BE2C (cell line): ENCODE results near the gene RALGDS.

Experiments used
- DNase-seq: peaks from one replicate; pipeline ENCODE4 v3.0.0-alpha.2; 2020
- H3K27me3 ChIP-seq: fragments of 250-450 bp; sonication (Bioruptor Pico); 2 replicates; pipeline ENCODE4 v1.5.1; 2020; ENCODE audit warnings: mild to moderate bottlenecking
- H3K36me3 ChIP-seq: fragments of 250-450 bp; sonication (Bioruptor Pico); 2 replicates; pipeline ENCODE4 v1.5.1; 2020; ENCODE audit warnings: mild to moderate bottlenecking
- H3K4me1 ChIP-seq: fragments of 250-450 bp; sonication (Bioruptor Pico); 2 replicates; pipeline ENCODE4 v1.5.1; 2020
- H3K4me3 ChIP-seq: 2 replicates; pipeline ENCODE4 v1.5.1; 2011; ENCODE audit warnings: low read depth, low read length
- H3K9me3 ChIP-seq: fragments of 250-450 bp; sonication (Bioruptor Pico); 2 replicates; pipeline ENCODE4 v1.5.1; 2020
- TF ChIP-seq, protein P1 (sequence below): IDR thresholded peaks from 2 replicates; pipeline ENCODE4 v1.5.1; 2012; ENCODE audit warnings: mild to moderate bottlenecking, low read depth, low read length

The RALGDS gene

DNA sequence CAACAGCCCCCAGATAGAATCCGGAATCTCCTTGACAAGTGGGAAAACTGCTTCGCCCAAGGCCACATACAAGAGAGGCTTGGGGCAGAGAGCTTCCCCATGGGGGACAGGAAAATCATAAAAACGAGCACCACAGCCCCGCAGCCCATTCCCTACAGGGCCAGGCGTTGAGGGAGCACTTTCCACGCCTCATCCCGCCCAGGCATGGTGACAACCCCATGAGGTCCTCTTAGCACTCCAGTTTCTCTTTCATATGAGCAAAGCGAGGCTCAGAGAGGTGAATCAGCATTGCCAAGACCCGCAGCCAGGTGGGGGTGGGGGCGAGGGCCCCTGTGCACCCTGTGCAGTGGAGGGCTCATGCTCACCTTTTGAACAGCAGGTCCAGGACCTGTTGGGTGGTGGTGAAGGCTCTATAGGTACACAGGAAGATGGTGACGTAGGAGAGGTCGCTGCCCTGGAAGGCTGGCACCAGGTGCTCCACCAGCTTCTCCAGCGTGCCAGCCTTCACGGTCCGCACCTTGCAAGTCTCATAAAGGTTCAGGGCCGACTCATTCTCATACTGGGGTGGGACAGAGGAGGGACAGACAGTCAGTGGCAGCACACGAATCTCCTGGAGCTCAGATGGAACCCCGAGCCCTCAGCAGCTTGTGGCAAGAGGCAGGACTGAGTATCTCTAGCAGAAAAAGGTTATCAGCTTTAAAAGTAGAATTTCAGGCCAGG, 10.9 kb downstream of the RALGDS start:
- H3K4me1 ChIP-seq, result peaks cover 23% of the 10 kb centered on the region
- H3K9me3 ChIP-seq, result no peaks in the 10 kb centered on the region
- no peak overlapping the region for H3K4me3 ChIP-seq
- no peaks in the 10 kb centered on the region for H3K27me3 ChIP-seq
- TF ChIP-seq, protein P1, sequence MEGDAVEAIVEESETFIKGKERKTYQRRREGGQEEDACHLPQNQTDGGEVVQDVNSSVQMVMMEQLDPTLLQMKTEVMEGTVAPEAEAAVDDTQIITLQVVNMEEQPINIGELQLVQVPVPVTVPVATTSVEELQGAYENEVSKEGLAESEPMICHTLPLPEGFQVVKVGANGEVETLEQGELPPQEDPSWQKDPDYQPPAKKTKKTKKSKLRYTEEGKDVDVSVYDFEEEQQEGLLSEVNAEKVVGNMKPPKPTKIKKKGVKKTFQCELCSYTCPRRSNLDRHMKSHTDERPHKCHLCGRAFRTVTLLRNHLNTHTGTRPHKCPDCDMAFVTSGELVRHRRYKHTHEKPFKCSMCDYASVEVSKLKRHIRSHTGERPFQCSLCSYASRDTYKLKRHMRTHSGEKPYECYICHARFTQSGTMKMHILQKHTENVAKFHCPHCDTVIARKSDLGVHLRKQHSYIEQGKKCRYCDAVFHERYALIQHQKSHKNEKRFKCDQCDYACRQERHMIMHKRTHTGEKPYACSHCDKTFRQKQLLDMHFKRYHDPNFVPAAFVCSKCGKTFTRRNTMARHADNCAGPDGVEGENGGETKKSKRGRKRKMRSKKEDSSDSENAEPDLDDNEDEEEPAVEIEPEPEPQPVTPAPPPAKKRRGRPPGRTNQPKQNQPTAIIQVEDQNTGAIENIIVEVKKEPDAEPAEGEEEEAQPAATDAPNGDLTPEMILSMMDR, result no peak
- DNase-seq, result peak; percentile 4
- peaks cover 87% of the 10 kb centered on the region for H3K36me3 ChIP-seq

DNA sequence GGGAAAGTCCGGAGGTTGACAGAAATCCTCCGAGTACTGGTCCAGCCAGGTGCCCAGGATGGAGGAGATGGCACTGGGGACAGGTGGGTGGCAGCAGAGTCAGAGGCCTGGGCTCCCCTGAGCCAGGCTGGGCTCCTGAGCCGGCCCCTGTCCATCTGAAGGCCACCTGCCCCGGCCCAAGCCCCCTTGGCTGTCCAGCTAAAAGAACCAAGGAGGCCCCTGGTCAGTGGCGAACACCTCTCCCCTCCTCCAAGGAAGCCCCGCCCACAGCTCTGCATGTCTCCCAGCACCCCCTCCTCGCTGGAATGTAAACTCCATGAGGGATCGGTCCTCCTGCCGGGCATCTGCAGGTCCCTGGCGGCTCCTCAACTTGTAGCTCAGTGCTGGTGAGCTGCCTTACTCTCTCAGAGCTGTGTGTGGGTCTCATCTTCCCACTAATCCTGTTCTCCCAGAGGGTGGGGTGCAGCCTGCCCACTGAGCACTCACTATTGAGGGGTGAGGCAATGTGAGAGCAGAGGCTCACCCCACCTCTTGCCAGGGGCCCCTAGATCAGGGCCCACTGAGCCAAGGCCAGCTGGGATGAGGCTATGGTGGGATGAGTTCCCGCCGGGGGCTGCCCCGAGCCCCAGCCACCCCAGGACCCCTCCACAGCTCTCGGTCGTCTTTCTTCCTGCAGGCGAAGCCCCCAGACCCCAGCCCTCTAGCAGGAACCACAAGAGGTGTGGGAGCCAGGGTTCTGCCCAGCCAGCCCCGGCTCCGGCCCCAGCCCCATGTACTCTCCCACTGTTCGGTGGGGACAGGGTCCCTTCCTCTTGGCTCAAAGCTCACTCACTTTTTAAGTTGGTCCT, 12.0 kb downstream of the RALGDS start:
- peak; percentile 13 for DNase-seq
- H3K9me3 ChIP-seq, result no peaks in the 10 kb centered on the region
- TF ChIP-seq, protein P1, result no peak
- H3K4me1 ChIP-seq, result peaks cover 14% of the 10 kb centered on the region
- H3K27me3 ChIP-seq, result no peaks in the 10 kb centered on the region
- H3K36me3 ChIP-seq, result peaks cover 96% of the 10 kb centered on the region
- no peak overlapping the region for H3K4me3 ChIP-seq

DNA sequence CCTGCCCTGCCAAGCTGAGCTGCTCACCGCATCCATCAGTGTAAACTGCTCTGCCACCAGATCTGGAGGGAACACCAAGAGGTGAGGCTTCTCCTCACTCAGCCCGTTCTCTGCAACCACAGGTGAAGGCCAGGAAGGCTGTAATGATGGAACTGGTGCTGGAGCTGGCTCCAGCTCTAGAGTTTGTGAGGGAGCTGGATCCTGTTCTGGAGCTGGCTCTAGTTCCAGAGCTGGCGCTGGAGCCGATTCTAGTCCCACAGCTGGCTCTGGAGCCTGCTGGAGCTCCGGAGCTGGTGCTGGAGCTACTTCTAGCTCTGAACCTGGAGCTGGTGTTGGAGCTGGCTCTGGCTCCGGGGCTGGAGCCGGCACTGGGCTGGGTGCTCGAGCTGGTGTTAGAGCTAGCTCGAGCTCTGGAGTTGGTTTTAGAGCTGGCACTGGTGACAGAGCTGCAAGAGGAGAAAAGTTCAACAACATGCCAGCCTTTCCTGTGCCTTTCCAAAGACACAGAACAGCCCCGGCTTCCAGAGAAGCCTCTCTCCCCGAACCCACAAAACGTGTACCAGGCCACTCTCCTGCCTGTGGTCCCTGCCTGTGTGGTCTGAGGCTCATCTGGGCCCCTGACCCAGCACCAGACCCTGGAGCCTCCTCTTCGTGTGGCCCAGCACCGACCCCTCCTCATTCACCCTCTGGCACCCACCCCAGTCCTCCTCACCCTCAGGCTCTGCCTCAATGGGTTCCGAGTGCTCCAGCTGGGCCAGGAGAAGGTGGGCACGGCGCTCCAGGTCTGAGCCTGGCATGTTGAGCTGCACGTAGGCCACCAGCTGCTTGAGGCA, 12.9 kb downstream of the RALGDS start:
- H3K27me3 ChIP-seq, result no peaks in the 10 kb centered on the region
- H3K36me3 ChIP-seq, result peaks cover 96% of the 10 kb centered on the region
- TF ChIP-seq, protein P1, result no peak
- peaks cover 6% of the 10 kb centered on the region for H3K4me1 ChIP-seq
- H3K4me3 ChIP-seq, result no peak overlapping the region
- DNase-seq, result no peak
- no peaks in the 10 kb centered on the region for H3K9me3 ChIP-seq

DNA sequence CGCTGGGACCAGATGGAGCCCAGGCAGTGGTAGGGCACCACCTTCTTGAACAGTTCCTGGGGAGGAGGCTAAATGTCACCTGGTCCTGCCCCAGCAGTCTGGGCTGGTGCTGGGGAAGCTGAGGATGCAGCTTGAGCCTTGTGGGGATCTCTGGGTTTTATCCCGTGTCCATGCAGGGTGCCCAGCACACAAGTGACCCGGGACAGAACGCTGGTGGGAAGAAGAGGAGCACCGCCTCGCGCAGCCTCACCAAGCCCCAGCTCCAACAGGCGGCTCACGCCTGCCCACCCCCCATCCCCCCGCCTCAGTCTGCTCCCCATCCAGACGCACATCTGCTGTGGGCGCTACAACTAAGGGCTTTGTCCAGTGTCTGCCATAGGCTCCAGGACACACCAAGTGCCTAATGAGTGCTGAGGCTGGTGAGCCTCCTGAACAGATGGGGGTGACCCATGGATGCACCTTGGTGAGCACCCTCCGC, 13.8 kb downstream of the RALGDS start:
- H3K36me3 ChIP-seq, result peaks cover 96% of the 10 kb centered on the region
- no peaks in the 10 kb centered on the region for H3K4me1 ChIP-seq
- TF ChIP-seq, protein P1, result no peak
- no peak overlapping the region for H3K4me3 ChIP-seq
- no peak for DNase-seq
- H3K27me3 ChIP-seq, result no peaks in the 10 kb centered on the region
- no peaks in the 10 kb centered on the region for H3K9me3 ChIP-seq

DNA sequence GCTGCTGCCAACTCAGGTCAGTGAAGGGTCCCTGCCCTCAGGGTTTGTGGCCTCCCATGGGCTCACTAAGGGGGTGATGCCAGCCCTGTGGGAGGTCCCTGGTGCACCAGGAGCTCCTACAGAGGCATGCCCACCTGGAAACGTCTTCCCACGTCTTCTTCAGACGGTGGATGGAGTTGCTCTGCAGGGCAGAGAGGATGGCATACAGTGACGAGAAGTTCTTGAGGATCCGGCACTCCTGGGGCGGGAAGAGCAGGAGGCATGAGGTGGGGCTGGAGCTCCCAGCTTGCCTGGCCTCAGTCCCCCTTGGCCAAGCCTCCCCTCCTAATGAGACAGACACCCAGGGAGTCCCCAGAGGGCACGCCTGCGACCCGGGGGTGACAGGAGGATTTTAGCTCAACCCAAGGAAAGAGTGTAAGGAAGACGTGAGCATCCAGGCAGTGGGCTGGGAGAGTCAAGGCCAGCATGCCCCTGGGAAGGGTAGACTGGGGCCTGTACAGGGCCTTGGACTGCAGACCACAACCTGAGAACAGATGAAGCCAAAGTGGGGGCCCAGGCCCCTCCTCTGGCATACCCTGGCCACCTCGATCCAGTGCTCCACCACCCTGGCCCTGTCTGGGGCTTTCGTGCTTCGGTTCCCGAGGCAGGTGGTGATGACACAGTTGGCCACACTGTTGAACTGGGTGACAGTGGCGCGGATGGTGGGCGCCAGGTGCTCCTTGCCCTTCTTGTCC, 14.4 kb downstream of the RALGDS start:
- Histone ChIP-seq H3K4me1 (no peaks in the 10 kb centered on the region), H3K27me3 (no peaks in the 10 kb centered on the region), H3K9me3 (no peaks in the 10 kb centered on the region), H3K36me3 (peaks cover 96% of the 10 kb centered on the region), H3K4me3 (no peak overlapping the region)
- DNase-seq, result no peak
- TF ChIP-seq, protein P1, result no peak
